HFF-Myc (cell line): ENCODE measurements around the gene ABLIM2.

ENCODE experiments used
- DNase-seq: peaks from one replicate; pipeline ENCODE4 v3.0.0-alpha.2; 2011; ENCODE audit warnings: low read depth; ENCODE audit errors: extremely low read depth
- H3K4me3 ChIP-seq: replicated peaks from 2 replicates; pipeline ENCODE4 v1.5.1; 2011; ENCODE audit warnings: low read depth, mild to moderate bottlenecking, control low read depth, low read length
- CTCF ChIP-seq: IDR thresholded peaks from 2 replicates; pipeline ENCODE4 v1.5.1; 2012; ENCODE audit warnings: mild to moderate bottlenecking, low read depth, low read length, control low read depth; ENCODE audit errors: missing control alignments

ABLIM2 gene

GRCh38 chr4:8105306-8106100 lies 53.1 kb downstream of the ABLIM2 start:
- H3K4me3 ChIP-seq: no peak overlapping the region
- no peak for DNase-seq
- no peak for TF ChIP-seq CTCF

- no peak for TF ChIP-seq CTCF
- no peak for DNase-seq
- no peak overlapping the region for H3K4me3 ChIP-seq
Observed at GRCh38 chr4:8104491-8105305, 53.9 kb downstream of the ABLIM2 start.

GRCh38 chr4:8103421-8104390 lies 54.9 kb downstream of the ABLIM2 start:
- no peak overlapping the region for H3K4me3 ChIP-seq
- TF ChIP-seq CTCF: no peak

GRCh38 chr4:8102831-8103230 lies 55.8 kb downstream of the ABLIM2 start:
- DNase-seq: no peak
- no peak overlapping the region for H3K4me3 ChIP-seq
- TF ChIP-seq CTCF: no peak

More at GRCh38 chr4:8103421-8104390, 54.9 kb downstream of the ABLIM2 start:
- no peak for DNase-seq

- DNase-seq: no peak
- no peak overlapping the region for H3K4me3 ChIP-seq
- no peak for TF ChIP-seq CTCF
Observed at GRCh38 chr4:8102076-8102355, 56.6 kb downstream of the ABLIM2 start.
